PC-3 (cell line): ENCODE data around the gene LAX1. TPM values are rescaled to one million over a fixed set of nuclear protein-coding genes. Genes with fewer than 3 reads are reported as not detected.
"Not testable (repeated sequence)": the region's sequence is repeated elsewhere in the genome, so short reads cannot be mapped to it uniquely, and the experiment has no call there.

Source experiments
- ATAC-seq: fragments of 200-7000 bp; cut with Tn5 transposase; 2 replicates; pipeline ENCODE4 v1.9.1; 2020; ENCODE audit warnings: mild to moderate bottlenecking, moderate library complexity
- BruUV-seq: library from RNA; stranded (reverse); fragments of 400-500 nt; replicated peaks from 2 replicates; lab custom pipeline; 2021; lab: Mats Ljungman, UMichigan
- CTCF ChIA-PET: fragments of 300-600 bp; sonication (Branson Sonifier 250); formaldehyde crosslinking; loops from one replicate; lab custom pipeline; 2022; ENCODE audit warnings: antibody characterized with exemption; lab: Charles Lee
- POLR2A ChIA-PET: fragments of 300-600 bp; sonication (Branson Sonifier 250); formaldehyde crosslinking; loops from one replicate; lab custom pipeline; 2022; ENCODE audit warnings: antibody characterized with exemption; ENCODE audit not compliant: unreplicated experiment; lab: Charles Lee
- DNase-seq: peaks from one replicate; pipeline ENCODE4 v3.0.0-alpha.2; 2015
- H2AFZ ChIP-seq: fragments of 300-600 bp; sonication (generic); 2 replicates; pipeline ENCODE4 v1.6.0; 2016; ENCODE audit warnings: antibody characterized with exemption, low read length
- H3F3A ChIP-seq: fragments of 300-600 bp; sonication (generic); one replicate; pipeline ENCODE4 v1.6.0; 2017; ENCODE audit warnings: antibody characterized with exemption, low read length, control low read depth, mild to moderate bottlenecking; ENCODE audit not compliant: unreplicated experiment
- H3K27ac ChIP-seq: fragments of 300-600 bp; sonication (generic); 2 replicates; pipeline ENCODE4 v1.5.1; 2016; ENCODE audit warnings: mild to moderate bottlenecking, low read length
- H3K27me3 ChIP-seq: fragments of 300-600 bp; sonication (generic); 2 replicates; pipeline ENCODE4 v1.6.1; 2016; ENCODE audit warnings: low read length, mixed read lengths
- H3K36me3 ChIP-seq: fragments of 300-600 bp; sonication (generic); 2 replicates; pipeline ENCODE4 v1.6.1; 2016; ENCODE audit warnings: low read depth, mixed run types, low read length, mixed read lengths
- H3K4me1 ChIP-seq: fragments of 300-600 bp; sonication (generic); 2 replicates; pipeline ENCODE4 v1.5.1; 2016; ENCODE audit warnings: low read length; ENCODE audit not compliant: insufficient read depth
- H3K4me2 ChIP-seq: fragments of 300-600 bp; sonication (generic); 2 replicates; pipeline ENCODE4 v1.6.0; 2016; ENCODE audit warnings: low read length
- H3K4me3 ChIP-seq: fragments of 300-600 bp; sonication (generic); 2 replicates; pipeline ENCODE4 v1.5.1; 2016; ENCODE audit warnings: mild to moderate bottlenecking, low read length, mixed read lengths
- H3K79me2 ChIP-seq: fragments of 300-600 bp; sonication (generic); 2 replicates; pipeline ENCODE4 v1.6.1; 2017; ENCODE audit warnings: low read length, mixed read lengths
- H3K9ac ChIP-seq: fragments of 300-600 bp; sonication (generic); 2 replicates; pipeline ENCODE4 v1.6.0; 2016; ENCODE audit warnings: mild to moderate bottlenecking, low read length
- H3K9me2 ChIP-seq: fragments of 300-600 bp; sonication (generic); replicated peaks from 2 replicates; pipeline ENCODE4 v1.6.1; 2016; ENCODE audit warnings: mixed run types, low read length, mixed read lengths
- H3K9me3 ChIP-seq: fragments of 300-600 bp; sonication (generic); 2 replicates; pipeline ENCODE4 v1.6.1; 2016; ENCODE audit warnings: low read length, mixed read lengths
- H4K20me1 ChIP-seq: fragments of 300-600 bp; sonication (generic); 2 replicates; pipeline ENCODE4 v1.6.1; 2016; ENCODE audit warnings: low read length, mixed read lengths
- CTCF ChIP-seq: fragments of 300-600 bp; sonication (generic); conservative IDR thresholded peaks from 2 replicates; pipeline ENCODE4 v1.5.1; 2017; ENCODE audit warnings: antibody characterized with exemption, low read depth, mild to moderate bottlenecking, low read length
- EZH2 ChIP-seq: fragments of 300-600 bp; sonication (generic); IDR thresholded peaks from one replicate; pipeline ENCODE4 v1.6.1; 2017; ENCODE audit warnings: antibody characterized with exemption, mild to moderate bottlenecking, low read length; ENCODE audit not compliant: unreplicated experiment
- EZH2phosphoT487 ChIP-seq: fragments of 300-600 bp; sonication (generic); IDR thresholded peaks from 2 replicates; pipeline ENCODE4 v1.6.1; 2018; ENCODE audit warnings: mild to moderate bottlenecking, antibody characterized with exemption, low read length, borderline replicate concordance
- intact Hi-C: fragments of 100-400 bp; cut with micrococcal nuclease; formaldehyde crosslinking; loops from 2 replicates; pipeline ENCODE4 v1.9.0; 2023
- total RNA-seq: library from RNA; depleted of rRNA; stranded (reverse); fragments of >200 nt; gene quantifications from 2 replicates; pipeline ENCODE4 v1.2.3, GENCODE V29; 2014

Gene LAX1
- total RNA-seq, 1 experiment from 2014 or later: not detected

GRCh38 chr1:203756036-203756435 lies 8.9 kb upstream of the LAX1 start:
- Histone ChIP-seq H2AFZ (no peak overlapping the region), H3K36me3 (no peaks in the 10 kb centered on the region), H3K9ac (no peak overlapping the region), H3K4me1 (no peaks in the 10 kb centered on the region), H3K27me3 (no peaks in the 10 kb centered on the region), H3K9me3 (no peaks in the 10 kb centered on the region), H3K9me2 (no peaks in the 10 kb centered on the region), H3F3A (no peaks in the 10 kb centered on the region), H3K4me2 (no peak overlapping the region), H3K79me2 (no peaks in the 10 kb centered on the region), H3K4me3 (no peak overlapping the region), H4K20me1 (no peaks in the 10 kb centered on the region), H3K27ac (no peak overlapping the region)
- CTCF ChIA-PET: no interaction called here
- intact Hi-C loops: no loop called here
- TF ChIP-seq EZH2: no peak
- no peak for TF ChIP-seq CTCF
- no peak for TF ChIP-seq EZH2phosphoT487
- no peak for ATAC-seq
- POLR2A ChIA-PET: no interaction called here
- BruUV-seq: no TSS peak
- no peak for DNase-seq

- H3K27me3 ChIP-seq, H3K4me3 ChIP-seq, H3K9me2 ChIP-seq, H3F3A ChIP-seq, H3K9me3 ChIP-seq, POLR2A ChIA-PET, H3K36me3 ChIP-seq, H3K27ac ChIP-seq, intact Hi-C loops, H3K9ac ChIP-seq, DNase-seq, BruUV-seq, H4K20me1 ChIP-seq, H3K4me2 ChIP-seq, H3K79me2 ChIP-seq, ATAC-seq, CTCF ChIA-PET, H3K4me1 ChIP-seq, H2AFZ ChIP-seq: not testable (repeated sequence)
These were observed 6.2 kb upstream of the LAX1 start for GRCh38 chr1:203758749-203759148.

- H2AFZ ChIP-seq: no peak overlapping the region
- no TSS peak for BruUV-seq
- intact Hi-C loops: no loop called here
- no peaks in the 10 kb centered on the region for H3K4me1 ChIP-seq
- CTCF ChIA-PET: no interaction called here
- ATAC-seq: no peak
- H3K9me3 ChIP-seq: no peaks in the 10 kb centered on the region
- DNase-seq: no peak
- H4K20me1 ChIP-seq: no peaks in the 10 kb centered on the region
- no peaks in the 10 kb centered on the region for H3K9me2 ChIP-seq
- no peaks in the 10 kb centered on the region for H3K27me3 ChIP-seq
- H3K9ac ChIP-seq: no peak overlapping the region
- H3K27ac ChIP-seq: no peak overlapping the region
- H3K4me2 ChIP-seq: no peak overlapping the region
- H3K79me2 ChIP-seq: no peaks in the 10 kb centered on the region
- TF ChIP-seq EZH2phosphoT487: no peak
- TF ChIP-seq CTCF: no peak
- TF ChIP-seq EZH2: no peak
- POLR2A ChIA-PET: no interaction called here
- H3K36me3 ChIP-seq: no peaks in the 10 kb centered on the region
- H3F3A ChIP-seq: no peaks in the 10 kb centered on the region
- no peak overlapping the region for H3K4me3 ChIP-seq
These were observed 4.5 kb upstream of the LAX1 start for GRCh38 chr1:203760506-203760905.

GRCh38 chr1:203761958-203762357 lies 3.0 kb upstream of the LAX1 start:
- H3K27ac ChIP-seq, CTCF ChIA-PET, intact Hi-C loops, H3K4me3 ChIP-seq, ATAC-seq, H3K79me2 ChIP-seq, H3K4me1 ChIP-seq, H4K20me1 ChIP-seq, H3F3A ChIP-seq, H3K9me2 ChIP-seq, H3K4me2 ChIP-seq, BruUV-seq, H3K36me3 ChIP-seq, H3K9me3 ChIP-seq, H3K9ac ChIP-seq, H3K27me3 ChIP-seq, DNase-seq, H2AFZ ChIP-seq: not testable (repeated sequence)
- POLR2A ChIA-PET: interaction anchor here (0.6 kb wide), 1 partner anchor 12 kb away, joined by 3 read pairs; no protein-coding TSS in a partner anchor
